NCI-H526 (cell line): ENCODE results near the gene PALLD.
"Not testable (repeated sequence)": the region's sequence is repeated elsewhere in the genome, so short reads cannot be mapped to it uniquely, and the experiment has no call there.

Experiments
- DNase-seq, 2 experiments: peaks; one replicate each; lab custom pipeline; 2025; lab: John Stamatoyannopoulos, UW

PALLD gene

DNA sequence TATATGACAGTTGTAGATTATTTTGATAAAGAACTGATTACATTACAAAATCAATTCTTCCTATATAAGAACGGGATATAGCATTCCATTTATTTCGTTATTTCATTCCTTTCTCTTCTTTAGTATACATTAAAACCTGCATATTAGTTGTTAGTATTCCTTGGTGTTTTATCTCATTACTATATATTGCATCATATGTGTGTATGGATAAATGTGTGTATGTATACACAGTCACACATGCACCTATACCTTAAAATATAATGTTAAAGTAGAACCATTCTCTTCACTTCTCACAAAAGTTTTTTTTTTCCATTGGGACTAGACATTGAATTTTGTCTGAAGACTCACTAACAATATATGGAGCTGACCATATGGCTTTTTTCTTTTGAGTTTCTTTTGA, 5.3 kb upstream of the PALLD start:
- DNase-seq = no peak

DNA sequence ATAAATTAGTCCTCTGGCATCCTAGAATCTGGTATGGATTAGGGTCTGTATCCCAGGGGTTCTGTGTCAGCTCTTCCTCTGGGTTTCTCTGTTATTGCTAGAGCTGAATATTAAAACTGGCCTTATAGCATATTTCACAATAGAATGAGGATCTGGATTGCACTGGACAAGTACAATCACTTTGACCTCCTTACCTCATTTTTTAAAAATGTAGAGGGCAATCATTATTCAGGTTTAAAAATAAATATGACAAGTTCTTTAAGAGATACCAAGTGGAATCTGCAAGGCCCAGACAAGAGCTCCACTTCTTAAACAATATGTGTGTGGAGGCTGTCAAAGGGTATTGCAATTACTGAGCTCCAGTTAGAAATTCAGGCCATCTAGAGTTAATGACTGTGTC, 1.4 kb downstream of the PALLD start:
- no peak for DNase-seq

GRCh38 chr4:168499241-168499640, 2.4 kb downstream of the PALLD start:
- DNase-seq = no peak

GRCh38 chr4:168501407-168501806, 4.6 kb downstream of the PALLD start:
- no peak for DNase-seq

DNA sequence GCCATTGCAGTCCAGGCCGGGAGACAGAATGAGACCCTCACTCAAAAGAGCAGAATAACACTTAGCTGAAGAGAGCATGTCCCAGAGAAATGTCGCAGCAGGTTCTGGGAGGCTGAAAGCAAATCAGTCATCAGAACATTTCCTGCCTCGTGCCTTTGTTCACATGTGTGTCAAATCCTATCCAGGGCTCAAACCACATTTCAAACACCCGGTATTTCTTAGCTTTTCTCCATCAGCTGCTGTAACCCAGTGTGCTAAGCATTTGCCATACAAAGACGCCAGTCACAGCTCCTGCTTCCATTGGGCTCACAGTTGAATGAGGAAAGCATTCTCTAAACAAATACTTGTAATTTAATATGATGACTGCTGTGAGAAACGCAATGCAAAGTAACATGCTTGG, 6.0 kb downstream of the PALLD start:
- DNase-seq = peak; percentile 60 to 63

DNA sequence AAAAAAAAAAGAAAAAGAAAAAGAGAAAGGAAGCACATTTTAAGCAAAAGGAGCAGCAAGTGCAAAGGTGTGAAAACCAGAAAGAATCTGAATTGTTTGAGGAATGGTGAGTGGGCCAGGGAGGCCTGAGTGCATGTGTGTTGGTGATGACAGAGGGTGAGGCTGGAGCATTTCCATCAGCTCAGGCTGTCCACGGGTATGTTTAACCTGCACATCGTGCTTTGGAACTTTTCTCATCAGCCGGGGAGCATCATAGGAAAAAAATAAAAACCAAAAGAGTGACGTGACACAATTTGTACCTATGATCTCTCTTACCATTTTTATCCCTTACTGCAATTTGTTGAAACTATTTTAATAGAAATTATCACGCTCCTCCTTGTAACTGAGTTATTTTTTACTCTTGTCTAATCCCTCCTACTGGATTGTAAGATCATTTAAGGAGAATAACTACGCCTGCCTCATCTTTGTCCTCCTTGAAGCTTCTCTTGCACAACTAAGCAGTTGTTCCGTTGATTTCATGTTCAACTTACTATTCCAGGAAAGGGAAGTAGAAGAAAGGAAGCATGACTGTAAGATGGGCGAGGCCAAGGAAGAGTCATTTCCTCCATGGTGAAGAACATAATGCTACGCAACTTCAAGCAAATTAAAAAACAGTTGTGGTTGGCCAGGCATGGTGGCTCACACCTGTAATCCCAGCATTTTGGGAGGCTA, 7.0 kb downstream of the PALLD start:
- DNase-seq = no peak

DNA sequence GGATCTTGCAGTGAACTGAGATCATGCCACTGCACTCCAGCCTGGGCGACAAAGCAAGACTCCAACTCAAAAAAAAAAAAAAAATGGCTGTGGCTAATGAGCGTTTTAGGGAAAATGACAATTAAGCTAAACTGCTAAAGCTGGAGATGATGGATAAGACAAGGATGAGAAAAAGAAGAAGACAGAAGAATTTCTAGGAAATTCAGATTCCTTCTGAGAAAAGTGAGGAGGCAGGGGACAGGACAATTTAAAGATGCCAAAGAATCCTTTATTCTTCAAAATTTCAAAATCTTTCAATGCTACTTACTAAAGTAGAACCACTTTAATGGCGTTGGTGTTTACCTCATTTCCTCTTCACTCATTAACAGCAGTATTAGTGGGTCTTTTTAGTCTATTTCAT, 7.7 kb downstream of the PALLD start:
- DNase-seq = no peak

- DNase-seq = no peak
Observed at GRCh38 chr4:168506014-168506413, 9.2 kb downstream of the PALLD start.

DNA sequence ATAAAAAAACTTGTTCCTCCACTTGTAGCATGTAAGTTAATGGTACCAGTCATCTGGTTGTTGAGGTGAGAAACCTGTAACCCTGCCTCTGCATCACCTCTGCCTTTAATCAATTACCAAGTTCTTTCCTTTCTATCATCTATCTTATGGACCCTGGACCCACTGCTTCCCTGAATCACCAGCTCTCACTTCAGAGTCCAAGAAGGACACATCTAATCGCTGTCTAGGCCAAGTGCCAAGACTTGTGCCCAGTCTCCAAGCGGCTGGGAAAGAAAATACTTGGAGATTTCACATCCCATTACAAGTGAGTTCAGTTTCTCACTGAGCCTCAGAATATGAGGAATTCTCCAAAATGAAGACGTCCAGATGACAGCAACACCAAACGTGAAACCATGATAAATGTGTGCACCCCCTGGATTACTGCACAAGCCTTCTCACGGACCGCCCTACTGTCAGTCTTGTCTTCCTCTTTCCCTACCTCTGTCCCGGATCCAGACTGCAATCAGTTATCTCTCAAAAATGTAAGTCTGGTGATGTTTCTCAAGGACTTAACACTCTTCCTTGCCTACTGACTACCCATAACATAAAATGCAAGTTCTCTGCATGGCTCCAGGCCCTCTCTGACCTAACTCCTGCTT, 10.4 kb downstream of the PALLD start:
- DNase-seq = no peak

- DNase-seq = no peak
Observed at GRCh38 chr4:168508683-168509082, 11.8 kb downstream of the PALLD start.

- DNase-seq = no peak
Observed at GRCh38 chr4:168509786-168510185, 12.9 kb downstream of the PALLD start.

DNA sequence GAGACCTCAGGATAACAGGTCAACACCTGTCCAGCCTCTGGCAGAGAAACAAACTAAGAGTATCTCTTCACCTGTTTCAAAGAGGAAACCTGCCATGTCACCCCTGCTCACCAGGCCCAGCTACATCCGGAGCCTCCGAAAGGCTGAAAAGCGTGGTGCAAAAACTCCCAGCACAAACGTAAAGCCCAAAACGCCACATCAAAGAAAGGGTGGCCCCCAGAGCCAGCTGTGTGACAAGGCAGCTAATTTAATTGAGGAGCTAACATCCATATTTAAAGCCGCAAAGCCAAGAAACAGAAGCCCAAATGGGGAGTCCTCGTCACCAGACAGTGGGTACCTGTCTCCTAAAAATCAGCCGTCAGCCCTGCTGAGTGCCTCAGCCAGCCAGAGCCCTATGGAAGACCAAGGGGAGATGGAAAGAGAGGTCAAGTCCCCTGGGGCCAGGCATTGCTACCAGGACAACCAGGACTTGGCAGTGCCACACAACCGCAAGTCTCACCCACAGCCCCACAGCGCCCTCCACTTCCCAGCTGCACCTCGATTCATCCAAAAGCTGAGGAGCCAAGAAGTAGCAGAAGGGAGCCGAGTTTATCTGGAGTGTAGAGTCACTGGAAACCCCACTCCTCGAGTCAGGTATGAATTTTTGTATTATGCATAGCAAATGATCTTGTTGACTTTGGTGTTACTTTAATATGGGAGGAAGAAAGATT, 15.1 kb downstream of the PALLD start:
- DNase-seq = no peak

DNA sequence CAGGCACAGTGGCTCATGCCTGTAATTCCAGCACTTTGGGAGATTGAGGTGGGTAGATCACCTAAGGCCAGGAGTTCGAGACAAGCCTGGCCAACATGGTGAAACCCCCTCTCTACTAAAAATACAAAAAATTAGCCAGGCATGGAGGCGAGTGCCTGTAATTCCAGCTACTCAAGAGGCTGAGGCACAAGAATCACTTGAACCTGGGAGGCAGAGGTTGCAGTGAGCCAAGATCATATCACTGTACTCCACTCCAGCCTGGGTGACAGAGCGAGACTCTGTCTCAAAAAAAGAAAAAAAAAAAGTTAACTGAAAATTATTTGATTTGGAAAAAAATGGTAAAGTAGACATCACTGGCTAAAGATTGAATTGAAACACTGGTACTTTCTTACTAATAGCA, 17.0 kb downstream of the PALLD start:
- not testable (repeated sequence) for DNase-seq

DNA sequence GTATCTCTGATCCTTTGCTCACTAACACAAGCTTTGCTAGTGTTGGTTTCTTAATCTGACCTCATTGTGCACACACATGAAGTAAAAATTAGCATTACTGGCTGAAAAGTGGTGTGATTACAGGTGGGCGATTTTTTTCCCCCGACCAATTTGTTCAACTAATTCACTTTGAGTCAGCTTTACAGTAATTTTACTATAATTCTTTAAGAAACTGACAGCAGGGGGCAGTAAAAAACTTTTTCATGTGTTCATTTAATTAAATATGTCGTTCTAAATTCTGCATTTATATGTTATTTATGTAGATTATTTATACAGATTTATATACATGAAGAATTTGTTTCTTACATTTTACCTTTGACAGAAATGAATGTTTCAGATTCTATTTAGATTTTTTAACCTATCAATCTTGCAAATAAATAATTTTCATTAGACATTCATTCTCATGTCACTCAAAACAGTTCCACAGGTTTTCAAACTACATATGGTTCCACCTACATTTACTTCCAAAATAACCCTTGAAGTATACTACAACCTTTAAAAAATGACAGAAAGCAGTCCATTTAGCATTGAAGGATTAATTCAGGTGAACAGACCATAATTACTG, 17.5 kb downstream of the PALLD start:
- DNase-seq = peak; percentile 3 to 50

GRCh38 chr4:168515222-168516011, 18.6 kb downstream of the PALLD start:
- no peak for DNase-seq

DNA sequence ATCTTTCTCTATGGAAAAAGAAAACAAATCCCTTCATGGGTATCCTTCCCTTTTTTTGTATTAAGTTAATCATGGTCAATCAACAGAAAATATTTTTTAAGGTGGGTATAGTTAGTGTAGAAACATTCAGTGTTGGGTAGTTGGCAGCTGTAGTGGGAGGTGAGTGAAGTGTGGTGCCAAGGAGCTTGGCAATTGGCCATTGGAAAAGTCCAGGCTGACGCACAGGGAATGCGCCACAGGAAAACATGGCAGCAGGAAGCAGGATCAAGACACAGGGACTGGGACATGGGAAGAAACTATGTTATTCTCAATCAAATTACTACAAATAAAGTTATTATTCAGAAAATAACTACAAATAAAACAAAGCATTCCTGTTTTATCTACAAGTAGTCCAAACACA, 20.0 kb downstream of the PALLD start:
- no peak for DNase-seq

- no peak for DNase-seq
Observed at GRCh38 chr4:168519576-168519975, 22.7 kb downstream of the PALLD start.

- no peak for DNase-seq
Observed at GRCh38 chr4:168521721-168522120, 24.9 kb downstream of the PALLD start.

DNA sequence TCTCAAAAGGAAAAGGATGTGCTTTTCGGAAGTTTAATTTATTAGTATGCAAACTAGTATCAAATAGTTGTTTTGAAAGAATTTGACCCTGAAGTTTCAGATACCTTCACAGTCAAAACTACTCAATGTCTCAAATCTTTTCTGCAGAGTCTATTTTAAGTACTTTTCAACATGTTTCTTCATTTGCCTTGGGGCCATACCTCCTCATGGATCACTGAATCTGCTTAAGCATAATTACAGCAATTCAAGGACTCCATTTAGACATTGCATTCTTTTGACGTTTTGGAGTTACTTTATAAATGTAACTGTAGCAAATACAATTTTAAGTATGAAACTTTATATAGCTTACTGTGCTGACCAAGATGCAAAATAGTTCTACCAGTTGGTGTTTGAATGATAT, 25.5 kb downstream of the PALLD start:
- no peak for DNase-seq

DNA sequence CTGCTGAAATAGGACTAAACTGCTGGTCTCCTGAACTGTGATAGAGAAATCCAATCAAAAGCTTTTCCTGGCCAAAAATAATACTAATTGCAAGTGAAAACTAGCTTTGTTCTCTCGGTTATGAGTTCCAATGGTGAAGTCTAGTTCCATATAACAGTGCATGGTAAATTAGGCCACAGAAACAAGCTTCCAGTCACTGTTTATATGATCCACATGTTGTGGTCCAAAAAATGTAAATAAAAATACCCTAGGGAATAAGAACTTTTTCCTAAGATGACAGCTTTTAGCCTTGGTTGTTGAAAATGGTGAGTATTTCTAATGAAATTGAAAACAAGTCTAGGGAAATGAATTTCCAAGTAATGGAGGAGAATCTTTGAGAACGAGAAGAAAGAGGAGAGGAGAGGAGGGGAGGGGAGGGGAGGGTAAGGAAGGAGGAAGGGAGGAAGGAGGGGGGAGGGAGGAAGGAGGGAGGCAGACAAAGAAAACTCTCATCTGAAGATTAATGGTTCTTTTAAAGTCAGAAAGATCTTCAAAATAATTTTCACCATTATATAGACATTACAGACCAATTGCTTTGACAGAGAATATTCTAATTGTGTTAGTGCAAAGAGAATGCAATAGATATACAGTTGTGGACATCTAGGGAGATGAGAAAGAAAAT, 26.1 kb downstream of the PALLD start:
- DNase-seq = no peak

DNA sequence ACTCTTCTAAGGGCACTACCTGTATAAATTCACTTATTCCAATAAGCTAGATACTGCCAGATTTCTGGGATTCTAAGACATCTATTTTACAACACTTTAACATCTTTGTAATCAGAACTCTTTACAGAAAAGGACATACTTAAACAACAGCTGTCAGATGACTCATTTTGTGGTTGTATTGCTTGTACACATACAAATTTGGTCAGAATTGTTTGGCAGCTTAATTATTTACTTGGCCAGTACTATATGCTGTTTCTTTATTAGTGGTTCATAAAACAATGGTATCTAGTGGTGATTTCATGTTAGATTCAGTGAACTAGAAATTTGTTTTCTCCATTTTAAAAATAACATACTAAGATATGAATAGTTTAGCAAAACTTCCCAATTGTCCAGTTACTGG, 27.2 kb downstream of the PALLD start:
- no peak for DNase-seq

- no peak for DNase-seq
Observed at GRCh38 chr4:168524897-168525296, 28.0 kb downstream of the PALLD start.
